Esophagus squamous epithelium (tissue), 4 donors: Measurements from ENCODE around the gene ST6GALNAC1.

Experiments used
- CTCF ChIP-seq, 6 experiments: fragments of 450-650 bp in 4 of 6; fragments of 200-600 bp in 2 of 6; sonication (generic) in 2 of 6; IDR thresholded peaks; one replicate each; pipeline ENCODE4 v1.5.1; 2016 to 2019; ENCODE audit warnings: antibody characterized with exemption in 6 of 6, mild to moderate bottlenecking in 4 of 6, moderate library complexity in 4 of 6
- POLR2A ChIP-seq, 4 donors: fragments of 450-650 bp; IDR thresholded peaks; one replicate each; pipeline ENCODE4 v1.6.1; 2017; ENCODE audit warnings: antibody characterized with exemption in 4 of 4, mild to moderate bottlenecking in 4 of 4, moderate library complexity in 3 of 4

- TF ChIP-seq CTCF (IDR thresholded peaks at IDR 0.05) (no peak), POLR2A (IDR thresholded peaks at IDR 0.05) (no peak)
Observed at GRCh38 chr17:76645481-76645880, 1.9 kb upstream of the ST6GALNAC1 start.
